GM19468 (cell line): Measurements from ENCODE around the gene CLEC16A.

Experiments used
- ATAC-seq: cut with Tn5 transposase; IDR thresholded peaks from one replicate; pipeline ENCODE4 v1.9.1; 2021; ENCODE audit warnings: mild to moderate bottlenecking, moderate library complexity, moderate number of reproducible peaks; ENCODE audit not compliant: unreplicated experiment; ENCODE audit errors: extremely low read depth

The CLEC16A gene

GRCh38 chr16:11142951-11143350, 198.6 kb downstream of the CLEC16A start:
- no peak for ATAC-seq

GRCh38 chr16:11143372-11144035, 199.1 kb downstream of the CLEC16A start:
- no peak for ATAC-seq

GRCh38 chr16:11144122-11144521, 199.8 kb downstream of the CLEC16A start:
- ATAC-seq, result no peak

- ATAC-seq, result no peak
These were observed 200.9 kb downstream of the CLEC16A start for GRCh38 chr16:11145173-11145818.

- no peak for ATAC-seq
These were observed 201.5 kb downstream of the CLEC16A start for GRCh38 chr16:11145819-11146211.

GRCh38 chr16:11147033-11147753, 202.8 kb downstream of the CLEC16A start:
- ATAC-seq, result no peak

- ATAC-seq, result no peak
These were observed 203.5 kb downstream of the CLEC16A start for GRCh38 chr16:11147754-11148444.

GRCh38 chr16:11149011-11149616, 204.8 kb downstream of the CLEC16A start:
- no peak for ATAC-seq

- ATAC-seq, result no peak
These were observed 205.8 kb downstream of the CLEC16A start for GRCh38 chr16:11150190-11150589.

- ATAC-seq, result no peak
These were observed 207.0 kb downstream of the CLEC16A start for GRCh38 chr16:11151156-11151884.

GRCh38 chr16:11151885-11152629, 207.7 kb downstream of the CLEC16A start:
- no peak for ATAC-seq

- no peak for ATAC-seq
These were observed 208.4 kb downstream of the CLEC16A start for GRCh38 chr16:11152677-11153331.

GRCh38 chr16:11155284-11155806, 211.0 kb downstream of the CLEC16A start:
- no peak for ATAC-seq

GRCh38 chr16:11156401-11156800, 212.0 kb downstream of the CLEC16A start:
- no peak for ATAC-seq

- no peak for ATAC-seq
These were observed 212.8 kb downstream of the CLEC16A start for GRCh38 chr16:11157143-11157542.

GRCh38 chr16:11158018-11158417, 213.7 kb downstream of the CLEC16A start:
- ATAC-seq, result no peak

GRCh38 chr16:11159282-11159681, 214.9 kb downstream of the CLEC16A start:
- no peak for ATAC-seq

GRCh38 chr16:11160676-11161115, 216.3 kb downstream of the CLEC16A start:
- ATAC-seq, result no peak
